ENCODE measurements around the gene ARSI. TPM values are rescaled to one million over a fixed set of nuclear protein-coding genes. Genes with fewer than 3 reads are reported as not detected.

Gene ARSI
- total and polyA plus RNA-seq, 2 of the 13 experiments (the other 11 are each of a cell fraction or from before 2014, with no cell fraction given) = 4.2 to 33.9 TPM

GRCh38 chr5:150350524-150351344 is 48.0 kb upstream of the ARSI start (continued):
- TF ChIP-seq ERF (CRISPR knock-in tag; IDR thresholded peaks at IDR 0.05) = peak; percentile 78; the same call in 1 of the 2 replicates
- TF ChIP-seq AGO1 (IDR thresholded peaks at IDR 0.05; ENCODE audit: low read depth, low read length, poor library complexity, severe bottlenecking) = no peak
- no peak for TF ChIP-seq ZNF570 (CRISPR knock-in tag; IDR thresholded peaks at IDR 0.05; ENCODE audit: borderline replicate concordance)
- TF ChIP-seq RBAK (CRISPR knock-in tag; IDR thresholded peaks at IDR 0.05) = no peak
- peak; percentile 42; the same call in 1 of the 2 replicates for TF ChIP-seq PHF8 (CRISPR knock-in tag; IDR thresholded peaks at IDR 0.05)
- TF ChIP-seq ETV5 (CRISPR knock-in tag; IDR thresholded peaks at IDR 0.05; ENCODE audit: borderline replicate concordance) = peak; percentile 82
- no peak for TF ChIP-seq SYNCRIP (IDR thresholded peaks at IDR 0.05; ENCODE audit: insufficient read depth, low read depth, low read length)
- TF ChIP-seq DBP (CRISPR knock-in tag; IDR thresholded peaks at IDR 0.05; ENCODE audit: not compliant biosample characterization) = no peak
- TF ChIP-seq CBFB (CRISPR knock-in tag; IDR thresholded peaks at IDR 0.05) = peak; percentile 68
- TF ChIP-seq KDM5B (CRISPR knock-in tag; IDR thresholded peaks at IDR 0.05; ENCODE audit: borderline replicate concordance) = peak; percentile 77; the same call in 1 of the 2 replicates
- no peak for TF ChIP-seq JUN (CRISPR knock-in tag; IDR thresholded peaks at IDR 0.05)
- TF ChIP-seq HMGXB3 (CRISPR knock-in tag; IDR thresholded peaks at IDR 0.05; ENCODE audit: borderline replicate concordance) = peak; percentile 53; the same call in 1 of the 2 replicates
- TF ChIP-seq HBP1 (CRISPR knock-in tag; IDR thresholded peaks at IDR 0.05; ENCODE audit: low read depth) = no peak
- TF ChIP-seq ZNF337 (CRISPR knock-in tag; IDR thresholded peaks at IDR 0.05; ENCODE audit: borderline replicate concordance, low read depth) = no peak
- TF ChIP-seq E2F2 (CRISPR knock-in tag; IDR thresholded peaks at IDR 0.05; ENCODE audit: borderline replicate concordance) = no peak
- TF ChIP-seq ZNF503 (CRISPR knock-in tag; IDR thresholded peaks at IDR 0.05) = peak; percentile 72; the same call in 1 of the 2 replicates
- TF ChIP-seq TEAD3 (CRISPR knock-in tag; optimal IDR thresholded peaks at IDR 0.05; ENCODE audit: borderline replicate concordance) = peak; percentile 69
